Keratinocyte (primary cell): ENCODE measurements around the gene C1orf50. TPM values are rescaled to one million over a fixed set of nuclear protein-coding genes. Genes with fewer than 3 reads are reported as not detected.
A peak's percentile ranks its signal among the peaks of the same experiment; 100 is the strongest.

ENCODE experiments used
- DNase-seq: peaks from one replicate; pipeline ENCODE4 v3.0.0-alpha.2; 2011; ENCODE audit warnings: low read depth, missing footprints, low spot score
- FAIRE-seq: peaks from 2 replicates; lab custom pipeline; 2011; peaks lifted over from hg19 to GRCh38; lab: Jason Lieb, UNC
- H2AFZ ChIP-seq: 2 replicates; pipeline ENCODE4 v1.6.0; 2012; ENCODE audit warnings: low read length, control low read depth, inconsistent platforms; ENCODE audit not compliant: control insufficient read depth
- H3K27ac ChIP-seq: 2 replicates; pipeline ENCODE4 v1.5.1; 2011; ENCODE audit warnings: low read length; ENCODE audit not compliant: control insufficient read depth, insufficient read depth
- H3K27me3 ChIP-seq: 3 replicates; pipeline ENCODE4 v1.6.0; 2011; ENCODE audit warnings: low read length; ENCODE audit not compliant: control insufficient read depth, insufficient read depth; ENCODE audit errors: extremely low read depth
- H3K36me3 ChIP-seq, 2 experiments: 2 replicates in 1 of 2; 3 replicates in 1 of 2; pipeline ENCODE4 v1.5.1; 2011; ENCODE audit warnings: low read length in 2 of 2, mild to moderate bottlenecking in 1 of 2; ENCODE audit not compliant: control insufficient read depth in 2 of 2, insufficient read depth in 2 of 2; ENCODE audit errors: extremely low read depth in 1 of 2
- H3K4me1 ChIP-seq: 3 replicates; pipeline ENCODE4 v1.5.1; 2011; ENCODE audit warnings: low read length; ENCODE audit not compliant: control insufficient read depth, insufficient read depth; ENCODE audit errors: extremely low read depth
- H3K4me2 ChIP-seq: 3 replicates; pipeline ENCODE4 v1.6.0; 2011; ENCODE audit warnings: low read depth, low read length; ENCODE audit not compliant: control insufficient read depth, insufficient read depth; ENCODE audit errors: extremely low read depth
- H3K4me3 ChIP-seq, 3 experiments: fragments of 200-600 bp in 1 of 3; sonication (generic) in 1 of 3; 2 replicates in 2 of 3; 3 replicates in 1 of 3; pipeline ENCODE4 v1.5.1; 2011 to 2016; ENCODE audit warnings: low read length in 3 of 3, mild to moderate bottlenecking in 3 of 3, control low read depth in 2 of 3, inconsistent platforms in 1 of 3, low read depth in 1 of 3, mixed read lengths in 1 of 3, mixed run types in 1 of 3, moderate library complexity in 1 of 3; ENCODE audit not compliant: control insufficient read depth in 2 of 3, insufficient read depth in 2 of 3; ENCODE audit errors: extremely low read depth in 1 of 3
- H3K79me2 ChIP-seq: 2 replicates; pipeline ENCODE4 v1.6.0; 2012; ENCODE audit warnings: low read length; ENCODE audit not compliant: control insufficient read depth, insufficient read depth
- H3K9ac ChIP-seq: 3 replicates; pipeline ENCODE4 v1.6.0; 2011; ENCODE audit warnings: low read length; ENCODE audit not compliant: control insufficient read depth, insufficient read depth; ENCODE audit errors: extremely low read depth
- H3K9me1 ChIP-seq: 3 replicates; pipeline ENCODE4 v1.6.0; 2011; ENCODE audit warnings: low read length; ENCODE audit not compliant: control insufficient read depth, insufficient read depth; ENCODE audit errors: extremely low read depth
- H3K9me3 ChIP-seq: 2 replicates; pipeline ENCODE4 v1.5.1; 2012; ENCODE audit warnings: low read depth, low read length; ENCODE audit not compliant: control insufficient read depth
- H4K20me1 ChIP-seq: 3 replicates; pipeline ENCODE4 v1.6.0; 2011; ENCODE audit warnings: low read length; ENCODE audit not compliant: control insufficient read depth, insufficient read depth; ENCODE audit errors: extremely low read depth
- EZH2 ChIP-seq: IDR thresholded peaks from one replicate; pipeline ENCODE4 v1.6.1; 2012; ENCODE audit warnings: inconsistent platforms, mild to moderate bottlenecking, low read length, moderate library complexity
- dilution Hi-C: fragments of 300-500 bp; cut with MboI; formaldehyde crosslinking; loops from one replicate; pipeline ENCODE4 v1.7.0; 2020; ENCODE audit warnings: low sequenced_read_pairs; ENCODE audit not compliant: extremely low pct_ligation_motif_present
- polyA minus RNA-seq, 3 experiments: library from RNA; depleted of rRNA, polyadenylated mRNA; stranded (reverse); fragments of >200 nt; gene quantifications; 1 replicate in 1 of 3; 2 replicates in 1 of 3; 3 replicates in 1 of 3; pipeline ENCODE4 v1.2.3, GENCODE V29; 2011
- polyA plus RNA-seq, 5 experiments: library from polyadenylated mRNA; depleted of rRNA in 3 of 5; stranded (reverse) in 3 of 5; stranded (forward) in 1 of 5; unstranded in 1 of 5; fragments of >200 nt; gene quantifications; 1 replicate in 1 of 5; 2 replicates in 3 of 5; 3 replicates in 1 of 5; pipeline versions ENCODE4 v1.2.1 to v1.2.3, GENCODE V29; 2011 to 2012; ENCODE audit warnings: missing spikeins in 2 of 5, low read depth in 1 of 5, low replicate concordance in 1 of 5
- TF ChIP-seq, protein P1 (sequence below), 3 experiments: IDR thresholded peaks in 1 of 3; conservative IDR thresholded peaks in 1 of 3; optimal IDR thresholded peaks in 1 of 3; 2 replicates in 2 of 3; 3 replicates in 1 of 3; pipeline versions ENCODE3 to v1.5.1; 2011; ENCODE audit warnings: low read length in 3 of 3, mild to moderate bottlenecking in 3 of 3, moderate library complexity in 2 of 3, control low read depth in 1 of 3, inconsistent platforms in 1 of 3; ENCODE audit not compliant: insufficient read depth in 2 of 3; ENCODE audit errors: extremely low read depth in 1 of 3

Gene C1orf50
- polyA plus RNA-seq (6.1 to 9.8 TPM (median 9.6 TPM) in 3 replicates), polyA minus RNA-seq (0.33 to 4.0 TPM (median 2.7 TPM) in 3 replicates)
- polyA plus RNA-seq (2011; ENCODE audit: low read depth): 1.3 TPM
- 6.9 and 13.6 TPM in 2 replicates for polyA plus RNA-seq (2011; cell fraction: cytosol; rRNA removed)
- 4.9 and 6.0 TPM in 2 replicates for polyA plus RNA-seq (2011; cell fraction: nucleus; rRNA removed)
- 2.0 and 3.2 TPM in 2 replicates for polyA plus RNA-seq (2012; ENCODE audit: low replicate concordance)
- polyA minus RNA-seq (2011; cell fraction: cytosol; rRNA and poly(A)+ RNA removed): 1.2 TPM
- polyA minus RNA-seq (2011; cell fraction: nucleus; rRNA and poly(A)+ RNA removed): 0.95 and 1.3 TPM in 2 replicates

DNA sequence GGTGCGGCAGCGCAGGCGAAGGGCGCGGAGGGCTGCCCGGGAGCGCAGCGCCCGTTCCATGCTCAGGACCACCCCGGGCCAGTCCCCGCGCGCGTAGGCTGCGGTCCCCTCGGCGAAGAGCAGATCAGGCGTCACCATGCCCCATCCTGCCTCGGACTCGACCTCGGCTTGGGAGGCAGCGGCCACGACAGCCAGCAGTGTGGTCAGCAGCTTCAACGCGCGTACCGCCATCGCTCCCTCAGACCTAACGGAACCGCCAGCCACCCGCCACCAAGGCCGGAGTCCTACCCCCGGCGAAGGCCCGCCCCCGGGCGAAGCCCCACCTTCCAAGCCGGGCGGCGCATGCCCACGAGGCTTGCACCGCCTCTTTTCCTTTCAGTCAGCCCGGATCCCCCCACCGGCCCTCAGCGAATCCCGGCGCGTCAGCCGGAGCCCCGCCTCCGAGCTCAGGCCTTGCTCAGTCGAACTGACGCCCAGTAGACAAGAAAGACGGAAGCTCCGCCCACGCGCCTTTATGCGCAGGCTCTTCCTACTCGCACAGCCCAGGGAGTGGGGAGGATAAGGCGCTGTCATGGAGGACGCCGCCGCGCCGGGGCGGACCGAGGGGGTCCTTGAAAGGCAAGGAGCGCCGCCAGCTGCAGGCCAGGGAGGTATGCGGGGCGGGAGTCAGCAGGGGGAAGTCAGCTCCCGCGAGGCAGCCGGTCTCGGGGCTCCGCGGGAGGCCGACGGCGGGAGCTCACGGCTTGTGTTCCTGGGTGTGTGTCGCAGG, at the start of gene C1orf50, which contains the start of gene P3H1:
Gene C1orf50, plus strand, starts transcription at position 509 of the 769 bp plus-strand sequence. Its CDS starts 63 bp downstream, at position 572.
Gene P3H1, minus strand, starts transcription at position 288 of the 769 bp plus-strand sequence. Its CDS starts 57 bp downstream, at position 231.
- H3K79me2 ChIP-seq: peaks cover 48% of the 10 kb centered on the region
- DNase-seq: peak; percentile 90
- H3K9me1 ChIP-seq: no peaks in the 10 kb centered on the region
- H3K27me3 ChIP-seq: no peaks in the 10 kb centered on the region
- dilution Hi-C loops: no loop called here
- H3K4me2 ChIP-seq: peak within 1 kb of the TSS; percentile 96
- peaks cover 0 to 3% of the 10 kb centered on the region in 2 experiments for H3K36me3 ChIP-seq
- peaks cover 12% of the 10 kb centered on the region for H3K4me1 ChIP-seq
- TF ChIP-seq, protein P1, sequence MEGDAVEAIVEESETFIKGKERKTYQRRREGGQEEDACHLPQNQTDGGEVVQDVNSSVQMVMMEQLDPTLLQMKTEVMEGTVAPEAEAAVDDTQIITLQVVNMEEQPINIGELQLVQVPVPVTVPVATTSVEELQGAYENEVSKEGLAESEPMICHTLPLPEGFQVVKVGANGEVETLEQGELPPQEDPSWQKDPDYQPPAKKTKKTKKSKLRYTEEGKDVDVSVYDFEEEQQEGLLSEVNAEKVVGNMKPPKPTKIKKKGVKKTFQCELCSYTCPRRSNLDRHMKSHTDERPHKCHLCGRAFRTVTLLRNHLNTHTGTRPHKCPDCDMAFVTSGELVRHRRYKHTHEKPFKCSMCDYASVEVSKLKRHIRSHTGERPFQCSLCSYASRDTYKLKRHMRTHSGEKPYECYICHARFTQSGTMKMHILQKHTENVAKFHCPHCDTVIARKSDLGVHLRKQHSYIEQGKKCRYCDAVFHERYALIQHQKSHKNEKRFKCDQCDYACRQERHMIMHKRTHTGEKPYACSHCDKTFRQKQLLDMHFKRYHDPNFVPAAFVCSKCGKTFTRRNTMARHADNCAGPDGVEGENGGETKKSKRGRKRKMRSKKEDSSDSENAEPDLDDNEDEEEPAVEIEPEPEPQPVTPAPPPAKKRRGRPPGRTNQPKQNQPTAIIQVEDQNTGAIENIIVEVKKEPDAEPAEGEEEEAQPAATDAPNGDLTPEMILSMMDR (optimal IDR thresholded peaks at IDR 0.05 in 1 of 3, IDR thresholded peaks at IDR 0.05 in 1 of 3, conservative IDR thresholded peaks at IDR 0.05 in 1 of 3; ENCODE audit: extremely low read depth in 1 of 3, insufficient read depth in 2 of 3, low read length in 3 of 3): no peak
- H2AFZ ChIP-seq: peak within 1 kb of the TSS; percentile 100
- H4K20me1 ChIP-seq: no peaks in the 10 kb centered on the region
- no peaks in the 10 kb centered on the region for H3K9me3 ChIP-seq
- FAIRE-seq: peak; percentile 29
- H3K9ac ChIP-seq: peak within 1 kb of the TSS; percentile 83
- H3K27ac ChIP-seq: peak within 1 kb of the TSS; percentile 38
- H3K4me3 ChIP-seq: peak within 1 kb of the TSS; percentile 74 to 93 (median 85)

DNA sequence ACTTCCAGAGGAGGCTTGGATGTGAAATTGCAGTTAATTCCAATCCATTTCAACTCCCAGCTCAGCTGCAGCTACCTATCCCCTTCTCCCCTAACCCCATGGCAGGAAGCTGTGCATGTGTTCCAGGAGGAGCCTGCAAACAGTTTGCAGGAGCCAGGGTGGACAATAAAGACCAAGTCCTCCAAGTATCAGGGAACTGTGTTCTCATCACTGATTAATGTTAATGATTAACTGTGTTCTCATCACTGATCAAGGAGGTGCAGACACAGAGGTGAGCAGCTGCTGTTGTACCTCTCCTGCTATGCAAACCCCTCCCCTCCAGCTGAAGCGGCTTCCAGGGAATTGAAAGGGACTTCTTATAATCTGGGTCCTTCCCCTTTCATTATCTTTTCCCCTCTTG, 46.2 kb upstream of the C1orf50 start:
- Histone ChIP-seq H3K79me2 (no peaks in the 10 kb centered on the region), H3K9me1 (no peaks in the 10 kb centered on the region), H4K20me1 (no peaks in the 10 kb centered on the region), H3K4me3 (no peak overlapping the region), H2AFZ (no peak overlapping the region), H3K4me2 (no peak overlapping the region), H3K27me3 (no peaks in the 10 kb centered on the region), H3K9me3 (no peaks in the 10 kb centered on the region), H3K36me3 (peaks cover 0 to 5% of the 10 kb centered on the region in 2 experiments), H3K27ac (no peak overlapping the region), H3K4me1 (peaks cover 4% of the 10 kb centered on the region), H3K9ac (no peak overlapping the region)
- dilution Hi-C loops: no loop called here
- TF ChIP-seq, protein P1 (optimal IDR thresholded peaks at IDR 0.05 in 1 of 3, IDR thresholded peaks at IDR 0.05 in 1 of 3, conservative IDR thresholded peaks at IDR 0.05 in 1 of 3; ENCODE audit: extremely low read depth in 1 of 3, insufficient read depth in 2 of 3, low read length in 3 of 3): no peak
- no peak for TF ChIP-seq EZH2
- FAIRE-seq (peak; percentile 9), DNase-seq (no peak)
